Fibroblast of the aortic adventitia (primary cell): Measurements from ENCODE around the gene ITIH5. TPM values are rescaled to one million over a fixed set of nuclear protein-coding genes. Genes with fewer than 3 reads are reported as not detected.
"Not testable (repeated sequence)": the region's sequence is repeated elsewhere in the genome, so short reads cannot be mapped to it uniquely, and the experiment has no call there.

Experiments
- DNase-seq: peaks from one replicate; pipeline ENCODE4 v3.0.0-alpha.2; 2010; ENCODE audit warnings: low read depth
- H3K4me3 ChIP-seq: 2 replicates; pipeline ENCODE4 v1.5.1; 2011; ENCODE audit warnings: low read depth, mild to moderate bottlenecking, control low read depth, low read length, moderate library complexity
- CTCF ChIP-seq: IDR thresholded peaks from 2 replicates; pipeline ENCODE4 v1.5.1; 2011; ENCODE audit warnings: mild to moderate bottlenecking, low read length, control low read depth, inconsistent platforms; ENCODE audit not compliant: insufficient read depth
- total RNA-seq: library from RNA; depleted of rRNA; stranded (reverse); fragments of >200 nt; gene quantifications from 2 replicates; pipeline ENCODE4 v1.2.3, GENCODE V29; 2012; ENCODE audit warnings: low replicate concordance

Gene ITIH5
- total RNA-seq, 1 donor: 0.09 TPM

DNA sequence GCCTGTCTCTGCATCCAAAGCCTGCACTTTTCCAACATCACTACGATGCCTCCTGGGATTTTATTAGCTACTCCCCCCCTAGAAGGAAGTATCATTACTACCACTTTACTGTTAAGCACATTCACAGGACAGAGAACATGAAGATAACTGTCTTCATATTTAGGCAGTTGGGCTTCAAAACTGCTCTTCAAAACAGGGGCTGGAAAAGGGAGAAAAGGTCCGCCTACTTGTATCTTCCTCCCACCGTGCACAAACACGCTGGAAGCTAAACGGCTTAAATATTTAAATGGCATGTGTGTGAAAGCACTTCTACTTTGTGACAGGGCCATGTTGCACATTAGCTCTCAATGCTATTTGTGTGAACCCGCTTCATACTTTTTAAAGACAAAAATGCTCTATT lies 999 bp downstream of the ITIH5 start:
- H3K4me3 ChIP-seq: no peak overlapping the region
- TF ChIP-seq CTCF: no peak

DNA sequence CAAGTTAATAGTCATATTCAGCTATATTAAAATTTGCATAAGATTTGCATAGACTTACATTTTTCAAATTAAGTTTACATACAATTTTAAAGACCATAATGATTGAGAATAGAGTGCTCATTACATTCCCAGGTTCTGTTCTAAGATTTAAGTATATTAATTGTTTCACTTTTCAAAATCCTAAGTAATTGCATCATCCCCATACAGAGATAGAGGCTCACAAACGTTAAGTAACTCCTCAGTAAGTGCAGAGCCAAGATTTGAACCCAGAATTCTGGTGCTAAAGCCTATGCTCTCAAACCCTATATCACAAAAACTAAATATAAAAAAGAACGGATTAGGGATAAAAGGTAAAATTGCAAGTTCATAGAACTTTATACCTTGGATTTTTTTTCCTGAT lies 2.1 kb downstream of the ITIH5 start:
- no peak overlapping the region for H3K4me3 ChIP-seq
- no peak for DNase-seq
- no peak for TF ChIP-seq CTCF

More for the DNA sequence above, 999 bp downstream of the ITIH5 start:
- DNase-seq: no peak

- no peak for DNase-seq
- no peak for TF ChIP-seq CTCF
- H3K4me3 ChIP-seq: no peak overlapping the region
Observed at GRCh38 chr10:7662522-7662921, 4.2 kb downstream of the ITIH5 start.

DNA sequence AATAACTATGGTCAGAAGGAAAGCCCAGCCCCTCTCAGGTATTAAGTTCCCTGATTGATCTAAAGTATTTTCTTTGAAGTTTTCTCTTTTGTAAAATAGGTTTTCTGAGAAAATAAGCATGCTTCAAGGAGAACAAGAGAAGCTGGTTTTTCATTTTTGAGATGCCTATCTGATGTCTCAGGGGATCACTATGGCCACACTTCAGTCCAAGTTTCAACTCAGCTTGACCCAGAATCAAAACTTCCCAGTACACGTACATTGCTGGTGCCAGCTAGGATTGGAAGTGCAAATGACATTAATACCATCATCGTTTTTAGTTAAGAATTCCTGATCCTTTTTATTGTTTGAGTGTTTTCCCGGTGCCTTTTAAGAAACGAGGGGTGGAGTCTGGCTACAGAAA lies 7.2 kb downstream of the ITIH5 start:
- no peak for TF ChIP-seq CTCF
- no peak overlapping the region for H3K4me3 ChIP-seq
- DNase-seq: peak; percentile 4

- no peak for TF ChIP-seq CTCF
- no peak for DNase-seq
- no peak overlapping the region for H3K4me3 ChIP-seq
Observed at GRCh38 chr10:7657552-7657951, 9.2 kb downstream of the ITIH5 start.

- H3K4me3 ChIP-seq, DNase-seq: not testable (repeated sequence)
Observed at GRCh38 chr10:7657079-7657478, 9.7 kb downstream of the ITIH5 start.

DNA sequence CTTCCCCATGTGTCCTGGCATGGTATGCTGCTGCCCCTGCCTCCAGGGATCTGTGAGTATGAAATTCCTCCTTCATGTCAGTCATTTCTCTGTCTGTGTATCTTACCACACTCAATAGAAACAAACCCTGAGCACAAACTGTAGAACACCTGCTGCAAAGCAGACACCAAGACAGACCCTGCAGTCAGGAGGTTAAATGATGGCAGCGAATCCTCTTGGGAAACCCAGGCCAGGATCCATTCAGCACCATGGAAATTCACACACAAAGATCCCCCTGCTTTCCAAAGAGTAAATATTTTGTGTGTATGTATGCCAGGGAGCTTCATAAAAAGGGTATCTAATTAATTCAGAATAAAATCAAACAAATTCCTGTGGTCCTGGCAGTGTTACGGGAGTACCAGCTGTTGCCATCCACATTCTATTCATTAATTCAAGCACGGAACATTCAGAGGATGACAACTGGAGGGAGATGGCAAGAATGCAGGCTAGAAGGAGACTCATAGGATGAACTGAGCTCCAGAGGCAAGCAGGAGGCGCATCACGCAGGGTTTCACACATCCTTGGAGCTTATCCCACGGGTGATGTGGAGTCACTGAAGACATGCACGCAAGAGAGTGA lies 14.8 kb downstream of the ITIH5 start:
- no peak for DNase-seq
- no peak overlapping the region for H3K4me3 ChIP-seq
- no peak for TF ChIP-seq CTCF
